ENCODE measurements around the gene CCHCR1.

Gene CCHCR1

GRCh38 chr6:31142361-31142761 lies 15.2 kb downstream of the CCHCR1 start:
- H3K4me3 ChIP-seq (ENCODE audit: low read length) = no peak overlapping the region
- TF ChIP-seq CTCF (conservative IDR thresholded peaks at IDR 0.05; ENCODE audit: low read depth, low read length) = no peak
- no peak for DNase-seq (ENCODE audit: low read depth)

- no peak overlapping the region for H3K4me3 ChIP-seq (ENCODE audit: low read length)
- no peak for TF ChIP-seq CTCF (conservative IDR thresholded peaks at IDR 0.05; ENCODE audit: low read depth, low read length)
- no peak for DNase-seq (ENCODE audit: low read depth)
Observed at GRCh38 chr6:31140643-31141042, 17.0 kb downstream of the CCHCR1 start.

- no peak for TF ChIP-seq CTCF (conservative IDR thresholded peaks at IDR 0.05; ENCODE audit: low read depth, low read length)
- no peak overlapping the region for H3K4me3 ChIP-seq (ENCODE audit: low read length)
- no peak for DNase-seq (ENCODE audit: low read depth)
Observed at GRCh38 chr6:31139599-31139998, 18.0 kb downstream of the CCHCR1 start.

GRCh38 chr6:31138982-31139381 lies 18.6 kb downstream of the CCHCR1 start, which contains the start of gene PSORS1C2:
Gene PSORS1C2 (minus strand): TSS chr6:31139066. CDS start chr6:31139026, 40 bp downstream.
- H3K4me3 ChIP-seq (ENCODE audit: low read length) = no peak within 1 kb of the TSS
- TF ChIP-seq CTCF (conservative IDR thresholded peaks at IDR 0.05; ENCODE audit: low read depth, low read length) = no peak
- DNase-seq (ENCODE audit: low read depth) = no peak

- no peak for TF ChIP-seq CTCF (conservative IDR thresholded peaks at IDR 0.05; ENCODE audit: low read depth, low read length)
- no peak overlapping the region for H3K4me3 ChIP-seq (ENCODE audit: low read length)
- no peak for DNase-seq (ENCODE audit: low read depth)
Observed at GRCh38 chr6:31135710-31136109, 21.9 kb downstream of the CCHCR1 start.

GRCh38 chr6:31132806-31133205 lies 24.8 kb downstream of the CCHCR1 start:
- TF ChIP-seq CTCF (conservative IDR thresholded peaks at IDR 0.05; ENCODE audit: low read depth, low read length) = no peak
- no peak for DNase-seq (ENCODE audit: low read depth)
- no peak overlapping the region for H3K4me3 ChIP-seq (ENCODE audit: low read length)

- H3K4me3 ChIP-seq (ENCODE audit: low read length) = no peak overlapping the region
- no peak for TF ChIP-seq CTCF (conservative IDR thresholded peaks at IDR 0.05; ENCODE audit: low read depth, low read length)
- DNase-seq (ENCODE audit: low read depth) = no peak
Observed at GRCh38 chr6:31131595-31131994, 26.0 kb downstream of the CCHCR1 start.

All from retinal pigment epithelial cell (primary cell).